ENCODE data around the gene RTEL1. TPM values are rescaled to one million over a fixed set of nuclear protein-coding genes. Genes with fewer than 3 reads are reported as not detected.

Gene RTEL1
- total RNA-seq, 1 experiment from 2014 or later = 33.4 TPM

DNA sequence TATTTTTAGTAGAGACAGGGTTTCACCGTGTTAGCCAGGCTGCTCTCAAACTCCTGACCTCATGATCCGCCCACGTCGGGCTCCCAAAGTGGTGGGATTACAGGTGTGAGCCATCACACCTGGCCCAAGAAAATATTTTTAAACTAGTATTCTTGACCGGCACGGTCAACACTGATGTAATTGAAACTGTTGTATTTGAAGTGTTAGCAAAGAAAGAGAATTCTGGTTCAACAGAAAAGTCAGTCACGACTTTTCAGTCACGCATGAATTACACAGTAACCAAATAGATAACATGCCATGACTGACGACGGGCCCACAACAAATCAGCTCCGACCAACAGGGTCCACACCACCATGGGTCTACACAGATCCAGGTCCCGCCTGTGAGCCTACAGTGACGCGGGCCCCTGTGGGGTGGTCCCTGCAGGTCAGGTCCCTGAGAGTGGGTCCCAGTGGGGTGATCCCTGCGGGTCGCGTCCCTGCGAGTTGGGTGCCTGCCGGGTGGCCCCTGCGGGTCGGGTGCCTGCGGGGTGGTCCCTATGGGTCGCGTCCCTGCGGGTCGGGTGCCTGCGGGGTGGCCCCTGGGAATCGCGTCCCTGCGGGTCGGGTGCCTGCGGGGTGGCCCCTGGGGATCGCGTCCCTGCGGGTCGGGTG lies 32.2 kb upstream of the RTEL1 start:
- H2AFZ ChIP-seq (ENCODE audit: low read length) = no peak overlapping the region
- Mint-ChIP-seq H3K9me3 (no peaks in the 10 kb centered on the region), H3K27me3 (ENCODE audit: low read depth) (peaks cover under 1% of the 10 kb centered on the region; the same call in 1 of the 2 replicates), H3K27ac (peak overlapping the region; percentile 19 to 82 (median 81); a peak in 3 of 7 replicates), H3K36me3 (ENCODE audit: insufficient read depth in 1 of 3, low read depth in 3 of 3) (peaks cover 0 to 7% (median 0%) of the 10 kb centered on the region in 3 experiments; a peak in 4 of 7 replicates), H3K4me3 (peak overlapping the region; percentile 56 to 78), H3K4me1 (peaks cover 20 to 23% of the 10 kb centered on the region in 2 experiments)
- H3K56ac ChIP-seq (ENCODE audit: insufficient read length, low read depth, low read length) = no peak overlapping the region
- no peak overlapping the region; the same call in 1 of the 2 replicates for H2BK15ac ChIP-seq (ENCODE audit: low read depth, low read length)
- H3T11ph ChIP-seq (ENCODE audit: low read length) = no peak overlapping the region
- peak overlapping the region; percentile 65 for H3K9ac ChIP-seq (ENCODE audit: extremely low read depth, insufficient read length, low read length)
- no peak overlapping the region for H2AK5ac ChIP-seq (ENCODE audit: insufficient read length, low read length)
- no peaks in the 10 kb centered on the region for H3K79me1 ChIP-seq (ENCODE audit: insufficient read depth, low read depth, low read length, poor library complexity, severe bottlenecking)
- H4K20me1 ChIP-seq (ENCODE audit: control insufficient read depth, insufficient read depth, insufficient read length) = no peaks in the 10 kb centered on the region
- no peaks in the 10 kb centered on the region for H3K9me3 ChIP-seq (ENCODE audit: control insufficient read depth, low read depth, low read length)
- H2BK120ac ChIP-seq (ENCODE audit: low read depth, low read length, poor library complexity, severe bottlenecking) = no peak overlapping the region
- no peak overlapping the region for H2BK12ac ChIP-seq (ENCODE audit: insufficient read length, low read depth, low read length)
- no peak overlapping the region for H4K5ac ChIP-seq (ENCODE audit: insufficient read length, low read depth, low read length)
- no peak overlapping the region for H2BK20ac ChIP-seq (ENCODE audit: low read depth, low read length, poor library complexity, severe bottlenecking)
- peaks cover 3% of the 10 kb centered on the region; the same call in 1 of the 2 replicates for H3K79me2 ChIP-seq (ENCODE audit: insufficient read depth, low read length)
- WGBS (ENCODE audit: extremely low coverage, insufficient read length, low lambda C conversion rate) = no CpG with 5 or more reads among the region's 36 CpGs
- H3K27ac ChIP-seq (ENCODE audit: insufficient read length, low read depth, low read length) = no peak overlapping the region
- peak overlapping the region; percentile 86 for H3K18ac ChIP-seq (ENCODE audit: insufficient read length, low read depth, low read length)
- H3K4me1 ChIP-seq (ENCODE audit: insufficient read depth, low read length) = no peaks in the 10 kb centered on the region; the same call in 1 of the 2 replicates
- no peaks in the 10 kb centered on the region for H3K27me3 ChIP-seq (ENCODE audit: insufficient read depth, low read length)
- no peak for TF ChIP-seq CTCF (conservative IDR thresholded peaks at IDR 0.05)
- H4K8ac ChIP-seq (replicated peaks; ENCODE audit: insufficient read length, low read depth, low read length) = no peak overlapping the region
- no peak overlapping the region for H3K23ac ChIP-seq (ENCODE audit: insufficient read length, low read depth, low read length)
- DNase-seq = no peak
- peak overlapping the region; percentile 96 for H4K91ac ChIP-seq (ENCODE audit: insufficient read length, low read depth, low read length)
- peak overlapping the region; percentile 66 for H3K4me2 ChIP-seq (ENCODE audit: insufficient read depth, insufficient read length, low read length)
- H2BK5ac ChIP-seq (ENCODE audit: insufficient read length, low read length) = no peak overlapping the region
- peaks cover 10% of the 10 kb centered on the region for H3K23me2 ChIP-seq (ENCODE audit: insufficient read length, low read depth, low read length, poor library complexity, severe bottlenecking)
- H3K14ac ChIP-seq (ENCODE audit: insufficient read depth, low read length) = peak overlapping the region; percentile 97
- peak overlapping the region; percentile 99 for H3K4ac ChIP-seq (ENCODE audit: low read depth, low read length)
